NCI-H146 treated with DMSO at 0.1 percent for 48 hours (cell line): Measurements from ENCODE around the gene MXD4.
"Not testable (repeated sequence)": the region's sequence is repeated elsewhere in the genome, so short reads cannot be mapped to it uniquely, and the experiment has no call there.

ENCODE experiments used
- DNase-seq: peaks from one replicate; lab custom pipeline; 2025; ENCODE audit not compliant: unreplicated experiment; lab: John Stamatoyannopoulos, UW

MXD4 gene

DNA sequence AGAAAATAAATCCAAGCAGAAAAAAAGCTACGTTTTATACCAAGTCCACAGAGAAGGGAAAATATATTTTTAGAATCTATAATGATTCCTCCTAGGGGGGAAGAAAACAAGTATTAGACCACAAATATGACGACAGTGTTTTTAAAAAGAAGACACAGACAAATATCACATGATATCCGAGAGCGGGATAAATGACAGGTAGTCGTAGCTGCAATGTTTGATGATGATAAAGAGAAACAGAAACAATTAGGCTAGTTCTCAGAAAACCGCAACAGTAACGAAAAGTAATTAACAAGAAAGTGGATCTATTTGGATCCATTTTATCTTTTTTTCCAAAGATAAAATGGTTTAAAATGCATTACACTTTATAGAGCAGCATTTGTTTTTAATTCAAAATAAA lies 20.9 kb downstream of the MXD4 start:
- DNase-seq = no peak

GRCh38 chr4:2236944-2237666 lies 24.8 kb downstream of the MXD4 start:
- DNase-seq = no peak

- DNase-seq = no peak
Measured at GRCh38 chr4:2231082-2231481, 30.8 kb downstream of the MXD4 start.

DNA sequence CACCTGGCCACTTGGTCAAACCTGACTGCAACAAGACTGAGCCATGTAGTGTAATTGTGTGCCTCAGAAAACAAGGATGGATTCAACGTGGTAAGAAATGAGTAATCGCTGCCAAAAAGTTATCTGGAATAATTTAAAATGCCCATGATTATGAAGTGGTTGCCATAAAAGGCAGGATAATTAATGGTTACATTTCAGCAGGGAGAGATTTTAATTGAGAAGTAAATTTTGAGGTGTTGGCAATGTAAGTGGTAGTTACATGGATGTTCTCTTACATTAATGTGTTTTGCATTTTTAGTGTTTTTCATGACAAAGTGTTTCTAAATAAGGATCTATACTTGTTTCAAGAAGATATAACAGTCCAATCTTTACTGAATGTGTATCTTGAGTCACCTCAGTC lies 35.6 kb downstream of the MXD4 start:
- no peak for DNase-seq

DNA sequence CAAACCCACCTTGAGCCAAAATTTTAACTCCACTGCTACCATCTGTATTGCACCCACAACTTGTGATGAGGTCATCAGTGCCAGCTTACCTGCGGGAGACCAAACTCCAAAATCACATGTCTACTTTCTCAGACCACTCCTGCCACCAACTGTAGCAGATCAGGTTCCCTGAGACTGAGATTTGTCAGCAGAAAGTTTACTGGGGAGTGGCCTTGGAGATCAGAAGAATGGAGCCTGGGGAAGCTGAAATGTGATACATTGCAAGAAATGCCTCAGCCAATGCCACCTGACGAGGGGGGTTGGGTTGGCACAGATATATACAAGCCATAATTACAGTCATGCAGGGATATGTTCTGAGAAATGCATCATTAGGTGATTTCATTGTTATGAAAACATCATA lies 39.1 kb downstream of the MXD4 start:
- DNase-seq = no peak

DNA sequence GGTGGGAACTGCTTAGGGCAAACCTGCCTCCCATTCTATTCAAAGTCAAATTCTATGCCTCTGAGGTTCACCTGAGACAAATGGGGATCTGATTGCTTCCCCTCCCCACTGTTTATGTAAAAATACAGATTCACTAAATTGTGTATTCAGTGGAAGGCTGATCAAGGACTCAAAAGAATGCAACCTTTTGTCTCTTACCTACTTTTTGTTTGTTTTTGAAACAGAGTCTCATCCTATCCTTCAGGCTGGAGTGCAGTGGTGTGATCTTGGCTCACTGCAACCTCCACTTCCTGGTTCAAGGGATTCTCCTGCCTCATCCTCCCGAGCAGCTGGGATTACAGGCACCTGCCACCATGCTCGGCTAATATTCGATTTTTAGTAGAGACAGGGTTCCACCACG lies 40.5 kb downstream of the MXD4 start:
- DNase-seq = not testable (repeated sequence)

DNA sequence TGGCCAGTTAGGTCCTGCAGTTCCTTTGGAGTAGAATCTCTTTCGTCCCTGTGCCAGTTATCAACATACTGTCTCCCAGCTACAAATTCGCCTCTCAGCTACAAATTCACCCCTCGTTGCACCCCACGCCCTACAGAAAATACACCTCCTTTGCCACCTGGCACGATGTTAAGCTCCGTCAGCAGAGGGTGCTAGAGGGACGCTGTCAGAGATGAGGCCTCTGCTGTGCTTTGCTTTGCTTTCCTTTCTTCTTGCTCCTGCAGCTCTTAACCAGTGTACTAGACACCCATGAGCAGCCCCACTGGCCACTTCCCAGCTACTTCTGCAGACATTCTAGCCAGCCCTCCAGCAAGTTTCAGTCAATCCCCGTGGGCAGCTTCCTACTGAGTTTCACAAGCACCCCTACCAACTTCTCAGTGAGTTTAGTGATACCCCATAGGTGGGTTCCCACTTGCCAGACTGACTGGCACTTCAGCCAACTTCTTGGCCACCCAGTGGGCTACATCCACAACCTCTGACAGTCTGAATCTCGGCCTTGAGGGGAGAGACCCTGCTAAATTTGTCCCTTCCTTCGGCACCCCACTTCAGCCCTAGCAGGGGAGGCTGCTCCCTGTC lies 41.8 kb downstream of the MXD4 start:
- DNase-seq = peak; percentile 47

GRCh38 chr4:2219233-2219760 lies 42.6 kb downstream of the MXD4 start:
- peak; percentile 67 for DNase-seq

GRCh38 chr4:2218436-2218835 lies 43.5 kb downstream of the MXD4 start:
- no peak for DNase-seq

- no peak for DNase-seq
Measured at GRCh38 chr4:2217726-2218125, 44.2 kb downstream of the MXD4 start.

- DNase-seq = no peak
Measured at GRCh38 chr4:2212831-2213230, 49.1 kb downstream of the MXD4 start.

DNA sequence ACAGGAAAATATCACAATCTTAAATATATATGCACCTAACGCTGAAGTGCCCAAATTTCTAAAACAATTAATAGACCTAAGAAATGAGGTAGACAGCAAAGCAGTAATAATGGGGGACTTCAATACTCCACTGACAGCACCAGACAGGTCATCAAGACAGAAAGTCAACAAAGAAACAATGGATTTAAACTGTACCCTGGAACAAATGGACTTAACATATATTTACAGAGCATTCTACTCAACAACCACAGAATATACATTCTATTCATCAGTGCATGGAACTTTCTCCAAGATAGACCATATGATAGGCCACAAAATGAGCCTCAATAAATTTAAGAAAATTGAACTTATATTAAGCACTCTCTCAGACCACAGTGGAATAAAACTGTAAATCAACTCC lies 59.1 kb downstream of the MXD4 start:
- not testable (repeated sequence) for DNase-seq
